Measurements from ENCODE around the gene ZNF524.

DNA sequence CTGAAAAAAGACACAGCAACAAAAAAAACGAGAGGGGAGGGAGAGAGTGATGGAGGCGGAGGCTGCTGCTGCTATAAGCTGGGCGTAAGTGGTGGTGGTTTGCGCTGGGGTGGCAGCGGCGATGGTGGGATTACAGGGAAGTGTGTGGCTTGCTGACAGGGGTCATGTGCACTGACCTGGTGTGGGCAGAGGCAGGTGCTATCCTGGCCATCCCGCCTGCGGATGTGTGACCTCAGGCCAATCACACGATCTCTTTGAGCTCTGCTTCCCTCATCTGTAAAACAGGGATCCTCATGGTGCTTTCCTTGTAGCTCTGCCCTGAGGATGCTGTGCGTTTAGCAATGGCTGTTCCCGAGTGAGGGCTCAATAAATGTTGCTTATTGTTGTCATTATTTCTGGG lies 37.4 kb downstream of the ZNF524 start:
- TF ChIP-seq POLR2A (IDR thresholded peaks at IDR 0.05), result no peak
- TF ChIP-seq, protein P1, sequence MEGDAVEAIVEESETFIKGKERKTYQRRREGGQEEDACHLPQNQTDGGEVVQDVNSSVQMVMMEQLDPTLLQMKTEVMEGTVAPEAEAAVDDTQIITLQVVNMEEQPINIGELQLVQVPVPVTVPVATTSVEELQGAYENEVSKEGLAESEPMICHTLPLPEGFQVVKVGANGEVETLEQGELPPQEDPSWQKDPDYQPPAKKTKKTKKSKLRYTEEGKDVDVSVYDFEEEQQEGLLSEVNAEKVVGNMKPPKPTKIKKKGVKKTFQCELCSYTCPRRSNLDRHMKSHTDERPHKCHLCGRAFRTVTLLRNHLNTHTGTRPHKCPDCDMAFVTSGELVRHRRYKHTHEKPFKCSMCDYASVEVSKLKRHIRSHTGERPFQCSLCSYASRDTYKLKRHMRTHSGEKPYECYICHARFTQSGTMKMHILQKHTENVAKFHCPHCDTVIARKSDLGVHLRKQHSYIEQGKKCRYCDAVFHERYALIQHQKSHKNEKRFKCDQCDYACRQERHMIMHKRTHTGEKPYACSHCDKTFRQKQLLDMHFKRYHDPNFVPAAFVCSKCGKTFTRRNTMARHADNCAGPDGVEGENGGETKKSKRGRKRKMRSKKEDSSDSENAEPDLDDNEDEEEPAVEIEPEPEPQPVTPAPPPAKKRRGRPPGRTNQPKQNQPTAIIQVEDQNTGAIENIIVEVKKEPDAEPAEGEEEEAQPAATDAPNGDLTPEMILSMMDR (IDR thresholded peaks at IDR 0.05), result no peak
